Raji (cell line): Measurements from ENCODE around the gene GET3.

Experiments used
- POLR2A ChIP-seq: IDR thresholded peaks from 2 replicates; pipeline ENCODE4 v1.6.1; 2011; ENCODE audit warnings: low read depth, low read length, control low read depth; ENCODE audit not compliant: insufficient read depth

The GET3 gene

DNA sequence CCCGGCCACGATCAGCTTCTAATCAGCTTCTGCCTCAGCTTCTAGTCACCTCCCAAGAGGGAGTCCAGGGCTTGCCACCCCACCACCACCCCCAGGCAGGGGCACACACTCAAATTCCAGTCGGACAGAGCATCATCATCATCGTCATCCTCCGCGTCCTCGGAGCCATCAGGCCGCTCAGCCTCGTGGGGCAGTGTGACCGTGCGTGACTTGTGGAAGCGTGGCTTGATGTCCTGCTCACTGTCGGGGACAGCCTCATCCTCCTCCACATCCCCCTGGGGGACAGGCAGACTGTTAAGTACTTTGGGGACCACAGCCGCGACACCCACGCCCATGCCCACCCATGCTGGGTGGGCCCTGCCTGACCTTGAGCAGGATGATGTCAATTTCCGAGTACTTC is 26.1 kb upstream of the GET3 start:
- no peak for TF ChIP-seq POLR2A

DNA sequence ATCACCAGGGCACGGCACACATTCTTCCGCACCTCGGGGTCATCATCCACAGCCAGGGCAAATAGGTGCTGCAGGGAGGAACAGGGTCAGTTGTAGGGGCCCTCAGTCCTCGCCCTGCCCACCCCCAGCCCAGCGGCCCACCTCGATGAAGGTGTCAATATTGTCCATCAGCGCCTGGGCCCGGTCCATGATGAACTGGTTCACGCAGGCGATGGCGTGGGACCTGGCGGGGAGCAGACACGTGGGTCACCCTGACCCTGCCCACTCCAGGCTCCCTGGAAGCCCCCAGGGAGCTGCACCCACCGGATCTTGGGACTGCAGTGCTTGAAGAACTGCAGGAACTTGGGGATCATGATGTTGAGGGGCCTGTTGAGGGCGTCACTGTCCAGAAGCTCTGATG is 22.2 kb upstream of the GET3 start:
- TF ChIP-seq POLR2A: no peak

DNA sequence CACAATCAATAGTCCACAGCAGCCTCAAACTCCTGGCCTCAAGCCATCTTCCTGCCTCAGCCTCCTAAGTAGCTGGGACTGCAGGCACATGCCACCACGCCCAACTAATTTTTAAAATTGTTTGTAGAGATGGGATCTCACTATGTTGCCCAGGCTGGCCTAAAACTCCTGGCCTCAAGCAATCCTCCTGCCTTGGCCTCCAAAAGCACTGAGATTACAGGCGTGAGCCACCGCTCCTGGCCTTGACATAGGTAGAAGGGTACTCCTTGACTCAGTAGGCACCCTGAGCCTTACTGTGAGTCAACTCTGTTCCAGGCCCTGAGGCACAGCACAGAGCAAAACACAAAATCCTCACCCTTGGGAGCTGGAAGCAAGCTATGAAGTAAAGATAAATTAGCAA is 21.4 kb upstream of the GET3 start:
- no peak for TF ChIP-seq POLR2A

- TF ChIP-seq POLR2A: no peak
Observed at GRCh38 chr19:12720296-12720695, 17.0 kb upstream of the GET3 start.

DNA sequence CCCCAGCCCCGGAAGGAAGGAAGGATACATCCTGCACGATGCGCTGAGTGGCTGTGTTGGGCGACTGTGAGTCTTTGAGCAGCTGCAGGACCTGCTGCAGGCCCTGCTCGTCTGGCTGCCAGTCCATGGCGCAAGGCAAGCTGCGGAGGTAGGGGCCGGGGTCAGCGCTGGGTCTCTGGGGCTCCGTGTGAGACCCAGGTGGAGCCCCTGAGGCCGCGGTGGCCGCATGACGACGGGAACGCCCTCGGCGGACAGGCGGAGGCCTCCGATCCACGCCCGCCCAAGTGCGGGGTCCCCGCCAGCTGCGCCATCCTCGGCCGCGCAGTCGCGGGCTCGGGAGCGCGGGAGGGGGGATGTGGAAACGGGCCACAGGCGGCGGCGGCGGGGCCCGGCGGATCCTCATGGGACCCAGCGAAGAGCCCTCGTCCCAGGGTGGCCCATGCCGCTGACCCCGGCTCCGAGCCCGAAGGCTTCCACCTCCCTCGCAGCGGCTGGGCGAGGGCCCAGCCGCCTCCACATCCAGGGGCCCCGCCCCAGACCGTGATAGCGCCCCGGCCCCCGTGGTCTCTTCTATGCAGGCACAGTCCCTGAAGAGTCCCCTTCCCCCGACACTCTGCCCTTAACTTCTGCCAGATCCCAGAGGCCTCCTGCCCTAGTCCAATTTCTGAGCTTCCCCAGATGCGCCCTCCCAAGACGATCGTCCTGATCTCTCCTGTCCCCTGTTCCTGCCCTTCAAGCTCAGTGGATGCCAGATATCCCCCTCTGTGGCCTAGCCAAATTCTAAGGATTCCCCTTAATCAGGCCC is 16.2 kb upstream of the GET3 start:
- TF ChIP-seq POLR2A: no peak

DNA sequence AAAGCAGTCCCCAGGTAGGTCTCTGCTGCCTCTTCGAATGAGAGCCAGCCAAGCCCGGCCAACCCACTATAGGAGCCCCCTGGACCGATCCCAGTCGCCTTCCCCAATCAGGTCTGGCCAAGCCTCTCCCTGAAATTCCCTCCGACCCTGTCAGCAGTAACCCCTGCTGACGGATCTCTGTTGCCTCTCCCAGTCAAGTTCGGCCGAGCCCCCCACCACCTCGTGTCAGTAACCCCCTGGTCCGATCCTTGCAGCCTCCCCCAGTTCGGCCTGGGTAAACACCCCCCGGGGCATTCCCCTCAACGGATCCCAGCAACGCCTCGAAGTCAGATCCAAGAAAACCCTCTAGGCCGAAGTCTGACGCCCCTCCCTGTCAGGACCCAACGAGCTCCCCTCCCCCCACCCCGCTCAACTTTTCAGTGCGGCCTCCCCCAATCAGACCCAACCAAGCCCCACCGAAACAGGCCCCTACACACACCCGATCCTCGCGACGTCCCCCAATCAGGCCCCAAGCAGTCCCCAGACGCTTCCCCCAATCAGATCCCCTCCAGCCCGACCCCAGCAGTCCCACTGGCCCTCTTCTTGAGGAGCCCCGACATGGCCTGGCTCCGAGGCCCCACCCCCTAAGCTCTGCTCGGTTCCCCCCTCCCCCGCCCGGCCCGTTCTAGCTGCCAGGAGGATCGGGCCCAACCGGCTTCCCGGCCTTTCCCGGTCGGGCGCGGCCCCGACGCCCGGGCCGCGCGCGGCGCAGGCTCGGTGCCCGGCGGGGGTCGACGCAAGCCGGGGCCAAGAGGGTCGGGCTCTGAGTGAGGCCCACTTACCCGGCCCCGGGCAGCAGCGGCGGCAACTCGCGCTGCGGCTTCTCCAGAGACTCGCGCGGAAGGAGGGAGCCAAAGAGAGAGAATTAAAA is 15.4 kb upstream of the GET3 start:
- no peak for TF ChIP-seq POLR2A

DNA sequence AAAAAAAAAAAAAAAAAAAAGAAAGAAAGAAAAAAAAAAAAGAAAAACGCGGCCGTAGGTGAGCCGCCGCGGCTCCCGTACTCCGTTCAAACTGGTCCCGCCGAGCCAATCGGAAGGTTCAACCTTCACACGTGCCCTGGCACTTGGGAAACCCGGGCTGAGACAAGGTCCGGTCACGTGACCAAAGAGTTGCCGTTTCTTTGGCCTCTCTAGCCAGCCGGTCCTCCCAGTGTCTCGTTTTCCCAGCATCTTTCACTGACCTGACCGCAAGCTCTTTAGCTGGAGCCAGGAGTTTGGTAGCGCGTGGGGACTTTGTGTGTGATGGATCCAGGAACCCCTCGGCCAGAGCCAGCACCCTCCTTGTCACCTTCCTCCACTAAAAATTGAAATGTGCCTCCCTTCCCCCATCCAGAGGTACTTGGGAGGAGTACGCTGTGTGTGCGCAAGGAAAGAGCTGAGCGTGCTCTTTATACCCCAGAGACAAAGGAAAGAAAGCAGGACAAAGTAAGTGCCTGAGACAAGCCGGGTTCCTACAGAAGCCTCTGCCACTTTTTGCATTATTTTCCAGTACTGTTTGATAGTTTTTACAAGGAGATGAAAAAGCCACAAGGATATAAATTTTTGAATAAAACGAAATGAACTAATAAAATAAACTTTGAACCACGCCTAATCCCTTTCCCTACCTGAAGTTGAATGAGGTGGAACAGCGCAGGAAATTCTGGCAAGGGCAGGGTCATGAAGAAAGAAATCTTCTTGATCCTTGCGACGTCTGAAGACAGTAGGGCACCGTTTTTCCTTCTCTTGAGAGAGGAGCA is 14.5 kb upstream of the GET3 start:
- TF ChIP-seq POLR2A: peak; percentile 88

DNA sequence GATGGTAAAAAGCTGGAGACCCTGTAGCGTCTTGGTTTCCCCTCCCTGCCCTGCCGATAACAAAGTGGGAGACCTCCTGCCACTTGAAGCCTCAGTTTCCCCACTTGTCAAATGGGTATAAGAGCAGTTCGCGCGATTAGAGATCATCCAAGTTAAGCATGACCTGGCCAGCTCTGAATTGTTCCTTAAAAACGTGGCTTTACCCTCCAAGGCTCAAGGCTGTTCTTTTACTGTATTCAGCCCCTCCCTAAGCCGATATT is 14.0 kb upstream of the GET3 start:
- TF ChIP-seq POLR2A: no peak

DNA sequence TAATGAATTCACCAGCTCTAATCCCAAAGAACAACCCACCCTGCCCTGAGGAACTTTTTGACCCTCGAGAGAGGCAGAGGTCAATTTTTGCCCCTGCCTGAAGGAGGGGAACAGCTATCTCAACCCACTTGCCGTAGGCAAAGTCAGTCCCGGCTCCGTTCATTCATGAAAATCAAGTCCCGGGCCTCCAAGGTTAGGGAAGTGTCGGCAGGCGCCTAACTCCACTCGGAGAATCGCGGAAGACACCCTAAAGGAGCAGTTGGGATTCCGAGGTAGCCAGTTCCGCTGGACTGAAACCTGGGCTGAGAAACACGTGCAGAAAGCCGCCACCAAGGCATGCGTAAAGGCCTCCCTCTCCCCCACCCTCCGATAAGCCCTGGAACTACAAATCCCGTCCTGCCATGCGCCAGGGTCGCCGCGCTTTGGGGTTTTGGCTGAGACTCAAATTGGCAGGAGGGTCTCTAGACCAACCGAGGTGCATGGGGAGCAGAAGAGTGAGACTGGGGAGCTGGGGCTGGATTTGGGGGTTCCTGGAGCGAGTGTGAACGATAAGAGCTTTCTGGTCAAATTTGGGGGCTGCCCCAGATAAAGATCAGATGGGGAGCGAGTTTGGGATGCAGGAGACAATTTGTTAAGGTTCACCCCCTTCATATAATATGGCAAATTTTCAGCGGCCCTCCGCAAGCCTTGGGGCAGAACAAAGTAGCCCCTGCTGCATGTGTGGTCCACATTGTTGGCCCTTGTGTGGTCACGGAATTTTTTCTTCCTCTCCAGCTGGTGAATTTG is 13.5 kb upstream of the GET3 start, which contains the start of gene TNPO2:
Gene TNPO2 (minus strand): TSS at position 292 of the 786 bp plus-strand sequence. CDS start 2,955 bp downstream, outside the sequence.
- TF ChIP-seq POLR2A: peak; percentile 80

GRCh38 chr19:12726988-12727316 is 10.3 kb upstream of the GET3 start:
- TF ChIP-seq POLR2A: no peak

GRCh38 chr19:12727745-12728433 is 9.4 kb upstream of the GET3 start:
- no peak for TF ChIP-seq POLR2A

- no peak for TF ChIP-seq POLR2A
Observed at GRCh38 chr19:12730064-12730463, 7.2 kb upstream of the GET3 start.

GRCh38 chr19:12731337-12731736 is 6.0 kb upstream of the GET3 start:
- no peak for TF ChIP-seq POLR2A
